ENCODE data around the gene IL1R2.

The IL1R2 gene

DNA sequence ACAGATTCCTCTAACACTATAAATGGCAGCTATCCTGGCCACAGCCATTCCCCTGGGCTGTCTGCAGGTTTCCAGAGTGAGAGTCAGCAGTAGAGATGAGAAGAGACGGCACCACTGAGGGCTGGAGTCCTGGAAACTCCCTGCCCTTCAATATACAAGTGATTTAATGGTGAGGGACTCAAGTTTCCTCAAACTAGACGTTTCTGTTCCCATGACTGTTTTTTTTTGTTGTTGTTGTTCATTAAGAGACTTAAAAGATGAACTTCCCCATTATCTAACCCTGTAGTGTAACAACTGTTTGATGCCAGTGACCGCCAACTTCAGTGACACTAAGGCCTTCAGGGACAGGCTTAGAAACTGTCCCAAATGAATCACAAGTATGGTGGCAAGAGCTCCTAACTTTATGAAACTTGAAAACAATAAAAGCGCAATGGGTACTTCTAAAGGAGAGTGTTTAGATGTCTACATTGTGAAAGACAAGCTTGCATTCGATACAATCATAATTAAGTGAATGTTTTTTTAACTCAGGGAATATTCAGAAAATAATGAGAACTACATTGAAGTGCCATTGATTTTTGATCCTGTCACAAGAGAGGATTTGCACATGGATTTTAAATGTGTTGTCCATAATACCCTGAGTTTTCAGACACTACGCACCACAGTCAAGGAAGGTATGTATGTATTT, 34.0 kb downstream of the IL1R2 start:
- FAIRE-seq (no peak), DNase-seq (ENCODE audit: insufficient read length, low spot score) (no peak)
- TF ChIP-seq POLR2AphosphoS5 (IDR thresholded peaks at IDR 0.05; ENCODE audit: low read depth, low read length) (no peak), TAF1 (IDR thresholded peaks at IDR 0.05; ENCODE audit: low read depth, low read length) (no peak), POLR2A (IDR thresholded peaks at IDR 0.05; ENCODE audit: low read depth, low read length) (no peak), PAX5 (IDR thresholded peaks at IDR 0.05; ENCODE audit: insufficient read depth, low read length, severe bottlenecking) (no peak), SPI1 (IDR thresholded peaks at IDR 0.05; ENCODE audit: low read depth, low read length) (no peak), POU2F2 (IDR thresholded peaks at IDR 0.05; ENCODE audit: low read depth, low read length) (no peak)

DNA sequence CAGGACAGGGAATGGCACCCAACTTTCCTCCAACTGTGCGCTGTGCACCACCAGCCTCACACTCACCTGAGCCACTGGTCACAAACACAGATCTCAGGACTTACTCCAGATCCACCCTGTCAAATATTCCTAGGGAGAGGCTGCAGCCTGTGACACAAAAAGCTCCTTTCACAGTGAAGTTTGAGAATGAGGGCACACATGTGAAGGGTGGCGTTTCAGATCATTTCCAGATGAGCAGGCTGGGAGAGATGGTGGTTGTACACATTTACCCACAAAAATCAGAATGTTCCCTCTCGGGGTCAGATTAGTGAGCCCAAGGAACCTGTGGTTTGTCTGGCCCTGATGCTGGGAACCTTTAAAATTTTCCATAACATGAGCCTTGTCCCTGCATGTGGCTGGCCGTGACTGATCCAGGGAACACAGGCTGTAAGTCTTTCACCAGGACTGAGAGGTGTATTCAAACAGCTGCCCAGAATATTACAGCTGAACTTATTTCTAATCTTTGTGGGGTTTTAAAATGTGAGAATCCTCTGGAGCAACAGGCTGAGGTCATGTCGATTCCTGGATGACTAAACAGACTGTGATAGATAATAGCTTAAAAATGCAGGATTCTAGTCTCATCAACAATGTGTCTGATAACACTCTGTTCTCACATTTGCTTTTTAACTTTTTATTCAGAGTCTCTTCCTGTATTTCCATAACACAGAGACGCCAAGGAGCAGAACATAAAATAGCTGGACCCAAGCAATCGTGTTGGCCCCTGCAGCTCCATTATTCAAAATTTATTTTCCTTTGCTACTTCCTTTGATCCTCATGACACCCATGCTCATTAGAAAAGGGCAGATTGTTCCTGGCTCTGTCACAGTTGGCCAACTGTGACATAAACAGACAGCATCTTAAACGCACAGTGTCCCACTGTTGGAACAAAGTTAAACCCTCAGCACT, 35.5 kb downstream of the IL1R2 start:
- TF ChIP-seq TAF1 (IDR thresholded peaks at IDR 0.05; ENCODE audit: low read depth, low read length) (no peak), SPI1 (IDR thresholded peaks at IDR 0.05; ENCODE audit: low read depth, low read length) (no peak), POLR2AphosphoS5 (IDR thresholded peaks at IDR 0.05; ENCODE audit: low read depth, low read length) (no peak), POLR2A (IDR thresholded peaks at IDR 0.05; ENCODE audit: low read depth, low read length) (no peak), PAX5 (IDR thresholded peaks at IDR 0.05; ENCODE audit: insufficient read depth, low read length, severe bottlenecking) (no peak), POU2F2 (IDR thresholded peaks at IDR 0.05; ENCODE audit: low read depth, low read length) (no peak)
- DNase-seq (ENCODE audit: insufficient read length, low spot score), result no peak
- FAIRE-seq, result no peak

DNA sequence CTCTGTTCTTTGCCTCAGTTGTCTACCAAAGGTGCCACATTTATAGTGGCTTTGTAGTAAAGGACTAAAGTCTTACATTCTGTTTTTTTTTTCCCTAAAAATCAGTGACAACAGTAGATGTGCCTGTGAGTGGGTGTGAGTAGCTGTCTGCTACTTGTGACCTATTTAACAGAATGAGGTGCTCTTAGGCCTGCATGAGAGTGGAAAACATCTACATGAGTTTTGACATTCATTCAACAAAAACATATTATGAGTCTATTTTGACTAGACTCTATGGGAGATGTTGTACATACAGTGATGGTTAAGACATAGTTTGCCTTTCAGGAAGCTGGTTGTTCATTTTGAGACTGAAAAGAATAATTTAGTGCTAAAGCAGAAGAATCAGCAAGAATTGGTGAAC, 36.7 kb downstream of the IL1R2 start:
- no peak for TF ChIP-seq TAF1 (IDR thresholded peaks at IDR 0.05; ENCODE audit: low read depth, low read length)
- no peak for TF ChIP-seq POLR2A (IDR thresholded peaks at IDR 0.05; ENCODE audit: low read depth, low read length)
- TF ChIP-seq SPI1 (IDR thresholded peaks at IDR 0.05; ENCODE audit: low read depth, low read length), result no peak
- no peak for TF ChIP-seq PAX5 (IDR thresholded peaks at IDR 0.05; ENCODE audit: insufficient read depth, low read length, severe bottlenecking)
- no peak for TF ChIP-seq POU2F2 (IDR thresholded peaks at IDR 0.05; ENCODE audit: low read depth, low read length)
- no peak for TF ChIP-seq POLR2AphosphoS5 (IDR thresholded peaks at IDR 0.05; ENCODE audit: low read depth, low read length)
- DNase-seq (ENCODE audit: insufficient read length, low spot score), result no peak
- no peak for FAIRE-seq

DNA sequence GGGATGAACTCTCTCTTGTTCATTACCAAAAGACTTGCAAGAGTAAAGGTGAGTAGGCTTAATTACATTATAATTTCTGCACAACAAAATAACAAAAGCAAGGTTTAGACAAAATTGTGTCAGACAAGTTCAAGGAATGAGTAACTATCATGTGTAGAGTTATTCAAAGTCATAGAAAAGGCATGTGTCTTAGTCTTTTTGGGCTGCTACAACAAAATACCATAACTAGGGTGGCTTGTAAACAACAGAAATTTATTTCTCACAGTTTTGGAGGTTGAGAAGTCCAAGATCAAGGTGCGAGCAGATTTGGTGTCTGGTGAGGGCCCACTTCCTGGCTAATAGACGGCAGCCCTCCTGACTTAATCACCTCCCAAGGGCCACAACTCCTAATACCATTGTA, 37.6 kb downstream of the IL1R2 start:
- TF ChIP-seq POLR2A (IDR thresholded peaks at IDR 0.05; ENCODE audit: low read depth, low read length) (no peak), SPI1 (IDR thresholded peaks at IDR 0.05; ENCODE audit: low read depth, low read length) (no peak), PAX5 (IDR thresholded peaks at IDR 0.05; ENCODE audit: insufficient read depth, low read length, severe bottlenecking) (no peak), TAF1 (IDR thresholded peaks at IDR 0.05; ENCODE audit: low read depth, low read length) (no peak), POLR2AphosphoS5 (IDR thresholded peaks at IDR 0.05; ENCODE audit: low read depth, low read length) (no peak), POU2F2 (IDR thresholded peaks at IDR 0.05; ENCODE audit: low read depth, low read length) (no peak)
- no peak for DNase-seq (ENCODE audit: insufficient read length, low spot score)
- no peak for FAIRE-seq

DNA sequence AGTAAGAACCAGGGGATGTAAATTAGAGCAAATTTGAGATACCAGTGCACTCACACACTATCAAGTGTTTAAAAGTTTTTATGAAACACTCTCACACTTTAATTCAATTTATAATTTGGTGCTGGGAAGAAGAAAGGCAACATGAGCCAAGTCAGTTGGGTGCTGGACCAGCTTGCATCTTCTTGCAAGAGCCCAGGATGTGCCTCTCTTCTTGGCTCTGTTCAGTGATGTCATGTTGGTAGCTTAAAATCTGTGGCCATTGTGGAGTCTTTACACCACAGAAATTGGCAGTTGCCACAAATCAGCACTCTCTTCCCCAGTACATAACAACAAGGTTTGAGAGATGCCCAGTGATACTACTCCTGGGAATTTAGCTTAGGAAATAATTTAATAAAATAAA, 38.2 kb downstream of the IL1R2 start:
- DNase-seq (ENCODE audit: insufficient read length, low spot score) (no peak), FAIRE-seq (no peak)

DNA sequence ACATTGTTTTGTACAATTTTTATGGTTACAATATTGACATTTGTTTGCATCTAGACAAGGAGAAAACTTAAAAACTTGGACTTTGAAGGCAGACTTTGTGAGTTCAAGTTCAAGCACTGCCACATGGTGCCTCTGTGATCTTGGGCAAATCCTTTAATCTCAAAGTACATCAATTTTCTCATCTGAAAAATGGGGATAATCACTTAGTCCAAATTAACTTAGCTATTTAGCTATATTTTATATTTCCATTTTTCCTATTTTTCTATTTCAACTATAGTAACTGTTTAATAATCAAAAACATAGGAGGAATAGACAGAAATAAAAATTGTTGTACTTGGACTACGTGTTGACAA, 38.7 kb downstream of the IL1R2 start:
- no peak for FAIRE-seq
- TF ChIP-seq TAF1 (IDR thresholded peaks at IDR 0.05; ENCODE audit: low read depth, low read length) (no peak), PAX5 (IDR thresholded peaks at IDR 0.05; ENCODE audit: insufficient read depth, low read length, severe bottlenecking) (no peak), POLR2A (IDR thresholded peaks at IDR 0.05; ENCODE audit: low read depth, low read length) (no peak), SPI1 (IDR thresholded peaks at IDR 0.05; ENCODE audit: low read depth, low read length) (no peak), POLR2AphosphoS5 (IDR thresholded peaks at IDR 0.05; ENCODE audit: low read depth, low read length) (no peak), POU2F2 (IDR thresholded peaks at IDR 0.05; ENCODE audit: low read depth, low read length) (no peak)
- no peak for DNase-seq (ENCODE audit: insufficient read length, low spot score)

More for the DNA sequence above, 38.2 kb downstream of the IL1R2 start:
- TF ChIP-seq TAF1 (IDR thresholded peaks at IDR 0.05; ENCODE audit: low read depth, low read length), result no peak
- TF ChIP-seq PAX5 (IDR thresholded peaks at IDR 0.05; ENCODE audit: insufficient read depth, low read length, severe bottlenecking), result no peak
- TF ChIP-seq POLR2AphosphoS5 (IDR thresholded peaks at IDR 0.05; ENCODE audit: low read depth, low read length), result no peak
- no peak for TF ChIP-seq POLR2A (IDR thresholded peaks at IDR 0.05; ENCODE audit: low read depth, low read length)
- TF ChIP-seq SPI1 (IDR thresholded peaks at IDR 0.05; ENCODE audit: low read depth, low read length), result no peak
- TF ChIP-seq POU2F2 (IDR thresholded peaks at IDR 0.05; ENCODE audit: low read depth, low read length), result no peak

DNA sequence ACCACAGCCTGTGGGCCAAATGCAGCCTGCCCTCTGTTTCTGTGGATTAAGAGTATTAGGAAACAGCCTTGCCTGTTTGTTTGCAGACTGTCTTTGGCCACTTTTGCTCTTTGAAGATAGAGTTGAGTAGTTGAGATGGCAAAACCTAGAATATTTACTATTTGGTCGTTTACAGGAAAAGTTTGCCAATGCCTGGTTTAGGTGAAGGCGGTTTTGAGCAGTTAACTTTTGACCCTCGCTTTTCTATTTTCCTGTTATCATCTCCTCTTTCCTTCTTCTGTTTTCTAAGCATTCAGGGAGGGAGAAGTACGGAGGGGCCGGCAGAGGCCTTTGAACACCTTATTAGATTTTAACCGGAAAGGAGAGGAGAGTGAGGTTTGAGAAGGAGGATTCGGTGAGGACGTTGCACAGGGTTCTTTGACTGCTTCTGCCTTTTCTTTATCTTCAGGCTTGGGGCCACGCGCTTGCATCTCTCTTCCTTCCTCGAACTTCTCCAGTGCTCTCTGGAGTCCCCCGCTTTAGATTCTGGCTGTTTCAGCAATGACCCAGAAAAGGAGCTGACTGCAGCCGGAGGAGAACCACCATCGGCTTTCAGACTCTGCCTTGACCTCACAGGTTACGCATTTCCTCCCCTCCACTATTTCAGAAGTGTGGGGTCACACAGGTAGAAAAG, 39.2 kb downstream of the IL1R2 start:
- no peak for FAIRE-seq
- TF ChIP-seq TAF1 (IDR thresholded peaks at IDR 0.05; ENCODE audit: low read depth, low read length), result no peak
- TF ChIP-seq POU2F2 (IDR thresholded peaks at IDR 0.05; ENCODE audit: low read depth, low read length), result no peak
- no peak for TF ChIP-seq PAX5 (IDR thresholded peaks at IDR 0.05; ENCODE audit: insufficient read depth, low read length, severe bottlenecking)
- DNase-seq (ENCODE audit: insufficient read length, low spot score), result no peak

DNA sequence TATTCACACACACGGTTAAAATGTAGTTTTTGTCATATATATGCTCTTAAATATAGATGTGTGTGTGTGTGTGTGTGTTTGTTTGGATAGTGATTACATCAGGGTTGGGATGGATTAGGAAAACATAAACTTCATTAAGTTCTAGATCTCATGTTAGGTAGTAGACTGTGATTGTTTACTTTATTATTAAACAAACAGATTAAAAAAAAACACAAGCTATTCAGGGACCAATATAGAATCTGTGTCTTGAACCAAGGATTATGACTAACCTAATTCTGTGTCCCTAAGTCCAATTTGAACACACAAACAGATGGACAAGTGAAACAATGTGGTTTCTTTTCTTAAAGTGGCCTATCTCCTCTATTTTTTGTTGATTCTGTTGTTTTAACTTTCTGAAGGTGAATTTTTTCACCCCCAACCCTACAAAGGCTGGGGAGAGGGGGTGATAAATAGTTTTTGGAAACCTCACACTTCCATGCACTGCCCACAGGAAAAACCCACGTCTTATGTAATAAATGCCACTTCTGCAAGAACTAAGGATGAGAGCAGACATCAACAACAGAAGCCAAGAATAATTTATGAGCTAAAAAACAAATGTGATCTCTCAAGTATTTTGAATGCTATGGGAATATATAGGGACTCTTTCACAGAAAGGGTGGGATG, 40.7 kb downstream of the IL1R2 start:
- TF ChIP-seq SPI1 (IDR thresholded peaks at IDR 0.05; ENCODE audit: low read depth, low read length), result no peak
- no peak for TF ChIP-seq TAF1 (IDR thresholded peaks at IDR 0.05; ENCODE audit: low read depth, low read length)
- TF ChIP-seq PAX5 (IDR thresholded peaks at IDR 0.05; ENCODE audit: insufficient read depth, low read length, severe bottlenecking), result no peak
- no peak for TF ChIP-seq POU2F2 (IDR thresholded peaks at IDR 0.05; ENCODE audit: low read depth, low read length)
- no peak for TF ChIP-seq POLR2AphosphoS5 (IDR thresholded peaks at IDR 0.05; ENCODE audit: low read depth, low read length)
- no peak for TF ChIP-seq POLR2A (IDR thresholded peaks at IDR 0.05; ENCODE audit: low read depth, low read length)
- FAIRE-seq (no peak), DNase-seq (ENCODE audit: insufficient read length, low spot score) (no peak)
